ENCODE data around the gene CCDC63.

DNA sequence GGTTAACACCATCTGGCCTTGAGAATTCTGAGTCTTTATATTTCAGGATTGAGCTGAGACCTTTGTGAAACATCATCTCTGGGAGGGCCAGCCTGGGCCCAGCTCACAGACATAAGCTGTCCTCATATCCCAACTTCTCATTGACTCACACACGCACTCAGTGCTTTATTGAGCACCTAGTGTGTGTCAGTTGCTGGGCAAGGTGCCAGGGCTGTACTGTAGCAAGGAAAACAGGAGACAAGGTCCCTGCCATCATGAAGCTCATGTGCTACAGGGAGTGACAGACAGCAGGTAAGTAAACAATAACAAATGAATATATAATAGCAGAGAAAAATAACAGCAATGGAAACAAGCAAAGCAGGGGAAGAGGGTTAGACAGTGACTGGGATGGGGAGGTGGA lies 30.5 kb upstream of the CCDC63 start:
- no peak for TF ChIP-seq EP300 (IDR thresholded peaks at IDR 0.05; ENCODE audit: borderline replicate concordance in 1 of 2, low read depth in 1 of 2, low read length in 1 of 2)
- TF ChIP-seq, protein P1, sequence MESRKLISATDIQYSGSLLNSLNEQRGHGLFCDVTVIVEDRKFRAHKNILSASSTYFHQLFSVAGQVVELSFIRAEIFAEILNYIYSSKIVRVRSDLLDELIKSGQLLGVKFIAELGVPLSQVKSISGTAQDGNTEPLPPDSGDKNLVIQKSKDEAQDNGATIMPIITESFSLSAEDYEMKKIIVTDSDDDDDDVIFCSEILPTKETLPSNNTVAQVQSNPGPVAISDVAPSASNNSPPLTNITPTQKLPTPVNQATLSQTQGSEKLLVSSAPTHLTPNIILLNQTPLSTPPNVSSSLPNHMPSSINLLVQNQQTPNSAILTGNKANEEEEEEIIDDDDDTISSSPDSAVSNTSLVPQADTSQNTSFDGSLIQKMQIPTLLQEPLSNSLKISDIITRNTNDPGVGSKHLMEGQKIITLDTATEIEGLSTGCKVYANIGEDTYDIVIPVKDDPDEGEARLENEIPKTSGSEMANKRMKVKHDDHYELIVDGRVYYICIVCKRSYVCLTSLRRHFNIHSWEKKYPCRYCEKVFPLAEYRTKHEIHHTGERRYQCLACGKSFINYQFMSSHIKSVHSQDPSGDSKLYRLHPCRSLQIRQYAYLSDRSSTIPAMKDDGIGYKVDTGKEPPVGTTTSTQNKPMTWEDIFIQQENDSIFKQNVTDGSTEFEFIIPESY (IDR thresholded peaks at IDR 0.05; ENCODE audit: borderline replicate concordance, low read depth): no peak
- no peak for TF ChIP-seq GABPA (IDR thresholded peaks at IDR 0.05; ENCODE audit: low read depth)
- TF ChIP-seq RAD21 (IDR thresholded peaks at IDR 0.05; ENCODE audit: low read length): no peak
- TF ChIP-seq, protein P2, sequence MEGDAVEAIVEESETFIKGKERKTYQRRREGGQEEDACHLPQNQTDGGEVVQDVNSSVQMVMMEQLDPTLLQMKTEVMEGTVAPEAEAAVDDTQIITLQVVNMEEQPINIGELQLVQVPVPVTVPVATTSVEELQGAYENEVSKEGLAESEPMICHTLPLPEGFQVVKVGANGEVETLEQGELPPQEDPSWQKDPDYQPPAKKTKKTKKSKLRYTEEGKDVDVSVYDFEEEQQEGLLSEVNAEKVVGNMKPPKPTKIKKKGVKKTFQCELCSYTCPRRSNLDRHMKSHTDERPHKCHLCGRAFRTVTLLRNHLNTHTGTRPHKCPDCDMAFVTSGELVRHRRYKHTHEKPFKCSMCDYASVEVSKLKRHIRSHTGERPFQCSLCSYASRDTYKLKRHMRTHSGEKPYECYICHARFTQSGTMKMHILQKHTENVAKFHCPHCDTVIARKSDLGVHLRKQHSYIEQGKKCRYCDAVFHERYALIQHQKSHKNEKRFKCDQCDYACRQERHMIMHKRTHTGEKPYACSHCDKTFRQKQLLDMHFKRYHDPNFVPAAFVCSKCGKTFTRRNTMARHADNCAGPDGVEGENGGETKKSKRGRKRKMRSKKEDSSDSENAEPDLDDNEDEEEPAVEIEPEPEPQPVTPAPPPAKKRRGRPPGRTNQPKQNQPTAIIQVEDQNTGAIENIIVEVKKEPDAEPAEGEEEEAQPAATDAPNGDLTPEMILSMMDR (IDR thresholded peaks at IDR 0.05): no peak
- TF ChIP-seq FOXM1 (IDR thresholded peaks at IDR 0.05; ENCODE audit: low read depth): no peak
- TF ChIP-seq SMC3 (IDR thresholded peaks at IDR 0.05; ENCODE audit: low read depth, low read length): no peak

Data from SK-N-SH (cell line).